IPS-18a (cell line): ENCODE data around the gene TBCA.

Experiments used
- H3K27ac ChIP-seq: one replicate; pipeline ENCODE4 v1.5.1; 2013; ENCODE audit warnings: low read length
- H3K27me3 ChIP-seq: one replicate; pipeline ENCODE4 v1.6.1; 2013; ENCODE audit warnings: mild to moderate bottlenecking, low read length; ENCODE audit not compliant: control insufficient read depth, insufficient read depth
- H3K36me3 ChIP-seq: one replicate; pipeline ENCODE4 v1.6.1; 2013; ENCODE audit warnings: low read depth, low read length; ENCODE audit not compliant: control insufficient read depth
- H3K4me1 ChIP-seq: one replicate; pipeline ENCODE4 v1.6.1; 2013; ENCODE audit warnings: low read depth, low read length; ENCODE audit not compliant: control insufficient read depth
- H3K4me3 ChIP-seq: one replicate; pipeline ENCODE4 v1.5.1; 2013; ENCODE audit warnings: low read length
- H3K9ac ChIP-seq: one replicate; pipeline ENCODE4 v1.6.1; 2013; ENCODE audit warnings: mild to moderate bottlenecking, low read length, moderate library complexity
- H3K9me3 ChIP-seq: one replicate; pipeline ENCODE4 v1.6.1; 2013; ENCODE audit warnings: low read depth, low read length; ENCODE audit not compliant: control insufficient read depth

TBCA gene

DNA sequence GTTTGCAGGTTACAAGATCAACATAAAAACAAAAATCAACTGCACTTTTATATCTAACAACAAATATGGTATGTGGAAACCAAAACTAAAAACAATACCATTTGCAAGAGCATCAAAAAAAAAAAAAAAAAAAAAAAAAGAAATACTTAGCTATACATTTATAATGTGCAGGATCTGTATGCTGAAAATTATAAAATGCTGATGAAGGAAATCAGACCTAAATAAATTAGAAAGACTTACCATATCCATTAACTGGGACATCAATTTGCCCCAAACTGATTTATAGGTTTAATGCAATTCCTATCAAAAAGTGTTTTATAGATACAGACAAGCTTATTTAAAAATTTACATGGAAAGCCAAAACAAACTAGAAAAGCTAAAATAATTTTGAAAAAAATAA, 77.2 kb downstream of the TBCA start:
- Histone ChIP-seq H3K27ac (no peak overlapping the region), H3K36me3 (peaks cover 15% of the 10 kb centered on the region), H3K4me3 (no peak overlapping the region), H3K4me1 (peaks cover 7% of the 10 kb centered on the region), H3K9ac (no peak overlapping the region), H3K27me3 (no peaks in the 10 kb centered on the region), H3K9me3 (no peaks in the 10 kb centered on the region)

DNA sequence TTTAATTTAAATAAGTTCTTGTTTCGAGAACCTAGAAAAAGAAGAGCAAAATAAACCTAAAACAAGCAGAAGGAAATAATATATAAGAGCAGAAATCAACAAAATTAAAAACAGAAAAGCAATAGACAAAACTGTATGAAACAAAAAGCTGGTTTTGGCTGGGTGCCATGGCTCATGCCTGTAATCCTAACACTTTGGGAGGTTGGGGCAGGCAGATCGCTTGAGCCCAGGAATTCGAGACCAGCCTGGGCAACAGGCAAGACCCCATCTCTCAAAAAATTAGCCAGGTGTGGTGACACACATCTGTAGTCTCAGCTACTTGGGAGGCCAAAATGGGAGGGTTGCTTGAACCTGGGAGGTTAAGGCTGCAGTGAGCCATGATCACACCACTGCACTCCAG, 78.4 kb downstream of the TBCA start:
- Histone ChIP-seq H3K9ac (no peak overlapping the region), H3K9me3 (no peaks in the 10 kb centered on the region), H3K4me3 (no peak overlapping the region), H3K36me3 (peaks cover 10% of the 10 kb centered on the region), H3K4me1 (peaks cover 7% of the 10 kb centered on the region), H3K27me3 (no peaks in the 10 kb centered on the region), H3K27ac (no peak overlapping the region)

DNA sequence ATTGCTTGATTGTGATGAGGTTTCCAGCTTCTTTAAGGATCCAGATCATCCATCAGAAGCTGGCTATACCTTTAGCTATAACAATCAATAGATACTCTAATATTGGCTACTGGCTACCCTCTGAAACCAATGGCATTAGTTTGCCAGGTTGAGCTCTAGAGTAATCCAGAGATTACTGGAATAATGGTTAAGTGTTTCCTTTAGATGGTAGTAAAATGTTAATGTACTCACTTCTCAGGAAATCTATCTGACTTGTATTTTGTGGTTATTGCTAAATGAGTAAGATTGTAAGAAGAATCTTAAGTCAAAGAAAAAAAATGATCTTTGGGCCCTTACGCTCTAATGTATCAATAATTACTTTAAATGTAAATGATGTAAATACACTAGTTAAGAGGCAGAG, 80.0 kb downstream of the TBCA start:
- Histone ChIP-seq H3K9ac (no peak overlapping the region), H3K27ac (no peak overlapping the region), H3K4me1 (peaks cover 7% of the 10 kb centered on the region), H3K4me3 (no peak overlapping the region), H3K27me3 (no peaks in the 10 kb centered on the region), H3K36me3 (peaks cover 10% of the 10 kb centered on the region), H3K9me3 (no peaks in the 10 kb centered on the region)

DNA sequence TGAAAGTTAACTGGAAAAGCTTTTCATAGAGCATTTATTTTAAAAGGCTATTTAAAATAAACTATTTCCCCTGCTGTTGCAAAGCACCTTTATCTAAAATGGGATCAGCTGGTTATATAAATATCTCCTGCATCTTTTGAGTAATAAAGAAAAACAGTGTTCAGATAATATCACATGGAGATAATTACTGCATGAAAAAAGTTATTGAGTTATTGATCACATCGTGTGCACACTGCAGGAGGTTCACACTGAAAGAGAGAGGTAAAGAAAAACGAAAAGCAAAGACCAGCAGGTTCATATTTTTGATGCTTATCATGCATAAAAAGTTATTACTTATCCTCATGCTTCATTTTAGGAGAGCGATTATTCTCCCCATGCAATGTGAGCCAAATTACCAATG, 82.2 kb downstream of the TBCA start:
- Histone ChIP-seq H3K27ac (no peak overlapping the region), H3K4me3 (no peak overlapping the region), H3K9ac (no peak overlapping the region), H3K4me1 (peaks cover 7% of the 10 kb centered on the region), H3K27me3 (no peaks in the 10 kb centered on the region), H3K36me3 (peaks cover 18% of the 10 kb centered on the region), H3K9me3 (no peaks in the 10 kb centered on the region)

DNA sequence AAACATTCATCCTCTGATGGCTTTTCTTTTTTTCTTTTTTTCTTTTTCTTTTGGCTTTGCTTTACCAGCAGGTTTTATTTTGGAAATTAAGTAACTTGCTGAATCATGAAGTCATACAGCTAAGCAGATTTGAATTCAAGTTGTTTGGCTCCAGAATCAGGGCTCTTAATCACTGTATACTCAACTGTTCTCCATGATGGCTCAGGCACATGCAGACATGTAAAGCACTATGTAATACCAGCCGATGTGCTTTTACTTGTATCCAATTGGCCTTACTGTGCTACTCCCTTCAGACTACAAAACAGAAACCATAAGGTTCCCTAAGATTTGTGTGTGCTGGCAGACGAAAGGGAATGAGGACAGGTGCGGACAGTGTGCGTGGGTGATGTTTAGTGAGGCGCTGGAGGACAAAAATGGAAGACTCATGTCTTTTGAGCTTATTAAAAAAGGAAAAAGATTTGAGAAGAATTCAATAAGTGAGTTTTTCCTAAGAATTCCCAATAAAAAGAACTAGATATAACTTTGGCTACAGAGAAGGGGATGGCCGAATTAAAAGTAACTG, 92.9 kb downstream of the TBCA start:
- no peak overlapping the region for H3K9ac ChIP-seq
- H3K36me3 ChIP-seq, result peaks cover 3% of the 10 kb centered on the region
- H3K4me1 ChIP-seq, result no peaks in the 10 kb centered on the region

DNA sequence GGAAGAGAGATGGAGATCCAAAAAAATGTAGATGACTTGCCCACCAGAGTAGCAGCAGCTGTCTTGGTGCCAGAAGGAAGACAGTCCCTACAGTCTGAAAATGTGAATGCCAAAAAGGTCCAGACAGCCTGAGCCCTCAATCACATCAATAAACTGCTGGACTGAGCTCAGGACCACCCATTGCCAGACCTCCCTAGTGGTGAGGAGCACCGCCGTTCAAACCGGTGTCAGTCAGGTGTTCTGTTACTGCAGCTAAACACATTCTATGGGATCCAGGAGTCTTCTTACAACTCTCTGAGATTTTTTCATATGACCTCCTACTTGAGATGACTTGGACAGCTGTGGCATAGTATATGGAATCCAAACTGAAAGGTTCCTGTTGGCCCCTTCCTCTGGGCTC, 105.6 kb downstream of the TBCA start:
- Histone ChIP-seq H3K9ac (no peak overlapping the region), H3K36me3 (no peaks in the 10 kb centered on the region), H3K27ac (no peak overlapping the region), H3K9me3 (peaks cover 6% of the 10 kb centered on the region), H3K27me3 (no peaks in the 10 kb centered on the region), H3K4me1 (no peaks in the 10 kb centered on the region), H3K4me3 (no peak overlapping the region)

More for the DNA sequence above, 92.9 kb downstream of the TBCA start:
- no peaks in the 10 kb centered on the region for H3K27me3 ChIP-seq
- no peak overlapping the region for H3K4me3 ChIP-seq
- H3K9me3 ChIP-seq, result no peaks in the 10 kb centered on the region
- H3K27ac ChIP-seq, result no peak overlapping the region

DNA sequence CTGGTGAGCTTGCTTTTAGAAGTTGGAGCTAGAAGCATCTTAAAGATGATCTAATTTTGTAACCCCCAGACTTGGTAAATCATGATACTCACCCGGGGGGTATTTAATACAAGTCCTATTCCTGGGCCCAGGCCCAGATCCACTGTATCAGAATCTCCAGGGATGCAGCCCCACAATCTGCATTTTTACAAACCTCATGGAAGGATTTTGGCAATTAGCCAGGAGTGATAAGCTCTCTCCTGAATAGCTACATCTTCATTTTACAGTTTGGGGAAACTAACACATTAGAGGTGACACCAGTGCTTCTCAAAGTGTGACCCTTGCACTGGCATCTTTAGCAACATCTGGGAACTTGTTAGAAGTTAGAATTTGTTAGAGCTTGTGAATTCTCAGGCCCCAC, 106.5 kb downstream of the TBCA start:
- Histone ChIP-seq H3K4me1 (no peaks in the 10 kb centered on the region), H3K27ac (no peak overlapping the region), H3K27me3 (no peaks in the 10 kb centered on the region), H3K36me3 (no peaks in the 10 kb centered on the region), H3K9ac (no peak overlapping the region), H3K9me3 (no peaks in the 10 kb centered on the region), H3K4me3 (no peak overlapping the region)

DNA sequence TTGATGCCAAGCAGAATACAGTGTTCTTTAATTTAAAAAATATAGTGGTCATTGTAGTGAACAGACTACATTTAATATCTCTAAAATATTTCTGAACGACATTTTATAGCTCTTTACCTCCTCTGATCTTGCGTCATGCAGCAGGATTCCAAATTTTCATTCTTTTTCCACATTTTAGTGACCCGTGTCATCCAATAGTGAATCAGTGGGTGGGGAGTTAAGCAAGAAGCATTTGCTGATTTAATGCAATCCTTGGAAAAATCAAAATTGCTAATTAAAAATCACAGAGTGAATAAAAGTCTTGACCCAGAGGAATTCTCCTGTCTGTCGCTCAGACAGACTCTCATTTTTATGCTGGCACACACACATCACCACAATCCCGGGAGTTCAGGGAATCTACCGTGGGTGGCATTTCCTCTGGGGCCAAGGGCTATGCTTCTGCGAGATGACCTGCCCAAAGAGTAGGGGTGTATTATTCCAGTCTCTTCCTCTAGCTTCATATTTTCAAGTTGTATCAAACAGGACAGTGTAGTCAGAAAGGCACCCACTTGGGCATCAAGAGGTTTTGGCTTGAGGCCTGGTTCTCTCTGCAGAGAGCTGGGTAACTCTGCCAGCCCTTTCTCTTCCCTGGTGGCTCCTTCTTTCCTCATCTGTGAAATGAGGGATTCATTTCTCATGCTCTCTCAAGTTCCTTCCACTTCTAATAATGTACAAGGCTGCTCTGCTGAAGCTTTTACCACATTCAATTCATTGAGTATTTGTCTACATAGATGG, 112.9 kb downstream of the TBCA start:
- no peaks in the 10 kb centered on the region for H3K36me3 ChIP-seq
- H3K27me3 ChIP-seq, result no peaks in the 10 kb centered on the region
- H3K4me3 ChIP-seq, result no peak overlapping the region
- no peak overlapping the region for H3K27ac ChIP-seq
- no peaks in the 10 kb centered on the region for H3K4me1 ChIP-seq
- no peaks in the 10 kb centered on the region for H3K9me3 ChIP-seq
- H3K9ac ChIP-seq, result no peak overlapping the region

DNA sequence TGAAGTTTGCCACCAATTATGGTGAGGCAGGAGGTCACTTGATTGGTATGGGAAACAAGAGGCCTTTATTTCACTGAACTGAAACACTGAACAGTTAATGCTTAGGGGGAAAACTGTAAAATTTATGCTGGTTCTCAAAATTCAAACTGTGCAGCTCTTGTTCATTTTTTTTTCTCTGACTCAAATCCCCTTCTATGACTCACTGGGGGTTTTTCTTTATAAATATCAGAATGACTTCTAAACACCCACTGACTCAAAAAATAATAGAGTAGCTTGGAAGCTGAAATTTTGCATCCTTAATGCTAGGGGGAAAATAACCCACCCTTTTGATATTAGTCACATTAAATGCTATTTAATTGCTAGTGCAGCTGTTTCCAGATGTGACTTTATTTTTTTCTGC, 113.5 kb downstream of the TBCA start:
- H3K9ac ChIP-seq, result no peak overlapping the region
- no peaks in the 10 kb centered on the region for H3K9me3 ChIP-seq

DNA sequence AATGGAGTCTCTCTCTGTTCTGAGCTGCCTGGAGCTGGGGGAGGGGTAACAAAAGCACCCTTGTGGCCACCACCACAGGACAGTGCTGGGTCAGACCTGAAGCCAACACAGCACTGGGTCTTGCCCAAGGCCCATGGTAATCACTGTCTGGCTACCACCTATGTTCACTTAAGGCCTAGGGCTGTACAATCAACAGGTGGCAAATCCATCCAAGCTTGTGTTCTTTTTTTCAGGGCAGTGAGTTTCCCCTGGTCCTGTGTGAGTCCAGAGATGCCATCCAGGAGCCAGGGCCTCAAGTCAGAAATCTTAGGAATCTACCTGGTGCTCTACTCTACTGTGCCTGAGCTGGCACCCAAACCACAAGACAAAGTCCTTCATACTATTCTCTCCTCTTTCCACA, 117.5 kb downstream of the TBCA start:
- Histone ChIP-seq H3K36me3 (no peaks in the 10 kb centered on the region), H3K4me3 (no peak overlapping the region), H3K9ac (no peak overlapping the region), H3K27me3 (peaks cover 17% of the 10 kb centered on the region), H3K27ac (no peak overlapping the region), H3K4me1 (no peaks in the 10 kb centered on the region), H3K9me3 (no peaks in the 10 kb centered on the region)

More for the DNA sequence above, 113.5 kb downstream of the TBCA start:
- Histone ChIP-seq H3K4me3 (no peak overlapping the region), H3K4me1 (no peaks in the 10 kb centered on the region), H3K27ac (no peak overlapping the region), H3K36me3 (no peaks in the 10 kb centered on the region), H3K27me3 (no peaks in the 10 kb centered on the region)

DNA sequence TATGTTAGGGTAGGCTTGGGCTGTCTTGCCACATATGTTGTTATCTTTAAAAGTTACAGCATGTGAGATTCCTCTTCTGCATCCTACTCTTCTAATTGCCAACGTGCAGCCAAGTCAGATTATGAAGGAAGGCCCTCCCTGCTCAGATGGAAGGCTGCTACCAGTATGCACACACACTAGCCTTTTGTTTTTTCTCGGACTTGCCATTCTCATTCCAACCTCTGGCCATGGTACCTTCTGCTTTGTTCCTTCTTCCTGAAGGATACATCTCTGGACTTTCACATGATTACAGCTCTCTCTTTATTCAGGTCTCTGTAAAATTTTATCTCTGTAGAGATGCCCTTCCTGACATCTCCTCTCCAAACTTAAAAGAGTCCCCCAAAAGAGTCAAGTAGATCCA, 124.8 kb downstream of the TBCA start:
- Histone ChIP-seq H3K27me3 (peaks cover 74% of the 10 kb centered on the region), H3K4me1 (no peaks in the 10 kb centered on the region), H3K36me3 (no peaks in the 10 kb centered on the region), H3K4me3 (no peak overlapping the region), H3K9me3 (no peaks in the 10 kb centered on the region), H3K27ac (no peak overlapping the region), H3K9ac (no peak overlapping the region)

DNA sequence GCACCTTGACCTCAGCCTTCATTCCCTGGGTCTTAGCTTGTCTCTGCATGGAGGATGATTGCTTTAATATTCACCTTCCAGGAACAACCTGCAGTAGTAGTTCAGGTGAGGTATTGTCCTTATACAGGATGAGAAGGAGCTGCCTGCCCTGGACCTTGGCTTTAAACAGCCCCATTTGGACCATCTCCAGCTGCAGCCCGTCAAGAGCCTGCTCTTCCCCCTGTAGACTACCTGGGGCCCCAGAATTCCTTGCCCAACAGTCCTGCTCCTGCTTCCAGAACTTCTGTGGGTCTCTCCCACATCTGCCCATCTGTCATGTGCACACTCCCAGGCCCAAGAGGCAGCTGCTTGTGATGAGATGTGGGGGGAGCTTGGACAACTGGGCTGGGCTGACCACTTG, 125.5 kb downstream of the TBCA start:
- peaks cover 74% of the 10 kb centered on the region for H3K27me3 ChIP-seq
- H3K9me3 ChIP-seq, result no peaks in the 10 kb centered on the region
- H3K4me1 ChIP-seq, result peaks cover 4% of the 10 kb centered on the region

More for the DNA sequence above, 125.5 kb downstream of the TBCA start:
- H3K36me3 ChIP-seq, result no peaks in the 10 kb centered on the region
- H3K4me3 ChIP-seq, result no peak overlapping the region
- no peak overlapping the region for H3K9ac ChIP-seq
- no peak overlapping the region for H3K27ac ChIP-seq
